Left cardiac atrium (tissue), 4 donors: Measurements from ENCODE around the gene SBF1. TPM values are rescaled to one million over a fixed set of nuclear protein-coding genes. Genes with fewer than 3 reads are reported as not detected.

ENCODE experiments used
- ATAC-seq, 2 donors: fragments of 200-7000 bp; cut with Tn5 transposase; one replicate each; pipeline ENCODE4 v1.9.1; 2020; ENCODE audit warnings: mild to moderate bottlenecking in 2 of 2, moderate library complexity in 2 of 2
- DNase-seq: peaks from one replicate; pipeline ENCODE4 v3.0.0-alpha.2; 2020
- intact Hi-C, 2 donors: fragments of 100-400 bp; cut with DNase I; formaldehyde crosslinking; loops; one replicate each; pipeline versions ENCODE4 v1.14.1 to v1.15.1; 2022 to 2023
- total RNA-seq, 2 donors: library from RNA; stranded (reverse); fragmentation: NEBNext Ultra II Directional; extraction: Animal tissue kit (Norgen Biotek cat#: 25700); gene quantifications; one replicate each; pipeline ENCODE4 v1.2.1, GENCODE V29; 2021
- donor health status: DM: no; HTN: yes; CAD: no.
- donor health status: DM: no; HTN: yes; CAD: no; lungs with severe emphysema.
- donor health status: DM: yes; HTN: yes; CAD: no.
- donor health status: Dilated cardiomyopathy.

The SBF1 gene
- total RNA-seq, 2 donors from 2014 or later, result 44.9 to 54.4 TPM

DNA sequence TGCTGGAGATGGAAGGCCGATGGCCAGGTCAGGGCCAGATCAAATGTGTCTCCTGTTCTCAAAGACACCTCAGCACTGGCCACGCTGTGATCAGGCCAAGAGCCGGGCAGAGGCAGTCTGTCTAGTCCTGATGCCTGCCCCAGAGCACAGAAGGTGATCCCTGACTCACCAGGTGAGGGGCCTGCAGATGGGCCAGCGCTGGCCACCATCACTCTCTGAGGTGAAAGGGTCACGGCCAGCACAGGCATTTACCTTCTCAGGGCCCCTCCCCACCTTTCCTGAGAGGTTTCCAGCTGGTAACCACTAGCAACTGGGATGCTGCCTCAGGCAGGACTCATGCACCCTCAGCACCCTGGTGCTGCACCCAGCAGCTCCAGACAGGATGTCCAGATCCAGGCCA, 2.9 kb downstream of the SBF1 start:
- no peak for ATAC-seq
- intact Hi-C loops, result no loop called here
- DNase-seq, result no peak

GRCh38 chr22:50471197-50471847, 3.5 kb downstream of the SBF1 start:
- DNase-seq, result no peak
- intact Hi-C loops, result no loop called here
- ATAC-seq, result no peak

DNA sequence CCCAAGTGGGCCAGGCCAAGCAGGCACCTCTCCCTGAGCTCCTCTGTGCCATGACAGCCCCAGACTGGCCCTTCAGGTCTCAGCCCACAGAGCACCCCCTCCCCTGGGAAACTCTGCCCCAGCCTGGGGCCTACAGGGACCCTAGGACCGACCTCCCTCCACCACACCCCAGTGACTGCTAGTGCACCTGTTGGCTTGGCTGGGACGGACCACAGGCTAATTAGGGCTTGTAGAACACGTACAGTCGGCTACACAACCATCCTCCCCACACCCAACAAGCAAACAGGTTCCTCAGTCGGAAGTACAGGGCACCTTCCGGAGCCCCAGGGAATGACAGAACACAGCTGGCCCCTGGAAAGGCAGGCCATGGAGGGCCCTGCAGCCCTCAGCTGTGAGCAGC, 4.3 kb downstream of the SBF1 start:
- intact Hi-C loops, result no loop called here
- no peak for DNase-seq
- no peak for ATAC-seq

DNA sequence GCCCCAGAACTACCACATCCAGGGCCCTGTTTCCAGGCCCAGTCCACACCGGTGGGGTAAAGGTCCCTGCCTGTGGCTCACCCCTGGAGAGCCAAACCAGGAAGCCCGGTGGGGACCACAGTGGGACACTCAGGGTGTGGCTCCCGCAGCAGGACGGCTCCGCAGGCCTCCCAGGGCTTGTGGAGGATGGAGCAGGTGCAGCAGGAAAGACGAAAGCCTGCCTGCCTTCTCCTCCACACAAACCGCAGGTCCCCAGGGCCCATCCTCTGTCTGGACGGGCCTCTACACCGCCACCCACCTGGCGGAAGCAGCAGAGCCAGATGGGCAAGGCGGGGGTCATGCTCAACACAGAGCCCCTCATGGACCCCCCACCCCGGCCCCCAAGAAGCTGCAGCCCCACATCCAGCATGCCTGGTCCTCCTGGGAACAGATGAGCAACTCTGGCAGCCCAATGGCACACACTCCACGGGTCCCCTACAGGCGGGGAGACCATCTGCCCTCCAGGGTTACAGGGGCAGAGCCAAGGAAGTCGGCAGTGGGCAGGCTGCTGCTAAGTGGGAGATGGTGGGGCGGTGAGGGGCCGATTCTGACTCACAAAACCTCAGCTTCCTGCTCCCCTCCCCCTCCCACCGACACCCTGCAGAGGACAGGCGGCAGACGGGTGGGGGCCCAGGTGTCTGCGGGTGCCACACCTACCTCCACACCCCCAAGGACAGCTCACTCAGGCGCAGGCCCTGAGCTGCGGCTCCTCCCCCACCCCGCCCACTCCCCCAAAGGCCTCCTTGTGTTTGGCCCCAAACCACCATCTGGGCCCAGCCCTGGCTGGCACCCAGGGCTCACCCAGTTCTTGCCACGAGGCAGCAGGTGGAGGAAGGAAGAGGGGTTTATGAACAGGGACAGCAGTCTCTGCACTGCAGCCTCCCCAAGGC, 5.2 kb downstream of the SBF1 start:
- ATAC-seq, result peak; percentile 43 to 56

GRCh38 chr22:50468626-50469025, 6.2 kb downstream of the SBF1 start:
- ATAC-seq (no peak), DNase-seq (no peak)
- intact Hi-C loops, result no loop called here

More for the DNA sequence above, 5.2 kb downstream of the SBF1 start:
- DNase-seq, result peak; percentile 74
- intact Hi-C loops, result no loop called here

DNA sequence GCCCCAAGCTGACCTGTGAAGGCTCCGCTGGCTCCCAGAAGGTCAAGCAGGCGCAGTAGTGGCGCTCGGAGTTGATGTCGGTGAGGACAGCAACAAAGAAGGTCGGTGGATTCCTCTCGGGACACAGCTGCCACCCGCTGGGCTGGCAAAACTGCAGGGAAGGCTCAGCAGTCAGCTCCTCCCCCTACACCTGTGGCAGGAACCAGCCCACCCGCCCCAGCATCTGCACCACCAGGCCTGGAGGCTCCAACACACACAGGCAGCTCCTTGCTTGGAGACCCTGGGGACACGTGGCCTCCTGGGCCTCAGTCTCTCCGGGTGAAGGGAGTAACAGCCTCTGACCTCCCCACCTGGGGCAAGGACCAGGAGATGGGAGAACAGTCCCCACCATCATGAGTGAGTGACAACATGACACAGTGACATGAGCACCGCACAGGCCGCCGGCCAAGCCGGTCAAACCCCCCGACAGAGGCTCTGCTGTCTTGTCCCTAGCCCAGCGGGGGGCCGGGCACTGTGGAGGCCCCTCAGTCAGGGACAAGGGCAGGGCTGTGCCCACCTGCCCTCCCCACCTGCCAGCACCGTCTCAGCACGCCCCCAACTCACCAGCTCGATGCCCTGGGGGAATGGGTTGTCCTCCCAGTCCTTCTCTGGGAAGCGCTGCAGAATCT, 6.9 kb downstream of the SBF1 start:
- DNase-seq (no peak), ATAC-seq (no peak)
- intact Hi-C loops, result no loop called here

DNA sequence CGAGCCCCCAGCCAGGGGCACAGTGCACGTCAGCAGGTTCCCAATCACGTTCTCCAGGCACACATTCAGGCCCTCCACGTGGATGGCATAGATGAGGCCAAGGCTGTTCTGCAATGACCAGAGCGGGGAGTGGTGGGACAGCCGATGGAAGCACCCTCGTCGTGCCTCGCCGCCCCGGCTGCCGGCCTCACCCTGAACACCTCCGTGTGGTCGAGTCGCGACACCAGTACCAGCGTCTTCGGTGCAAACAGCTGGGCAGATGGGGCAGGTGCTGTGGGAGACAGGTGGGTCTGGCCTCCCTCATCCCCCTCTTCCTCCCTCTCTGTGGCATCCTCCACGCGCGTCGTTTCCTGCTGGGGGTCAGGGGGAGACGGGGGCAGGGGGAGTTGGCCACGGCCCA, 7.5 kb downstream of the SBF1 start:
- no peak for DNase-seq
- intact Hi-C loops, result no loop called here
- ATAC-seq, result no peak

- ATAC-seq (no peak), DNase-seq (no peak)
- intact Hi-C loops, result no loop called here
Observed at GRCh38 chr22:50465066-50465930, 9.5 kb downstream of the SBF1 start.

DNA sequence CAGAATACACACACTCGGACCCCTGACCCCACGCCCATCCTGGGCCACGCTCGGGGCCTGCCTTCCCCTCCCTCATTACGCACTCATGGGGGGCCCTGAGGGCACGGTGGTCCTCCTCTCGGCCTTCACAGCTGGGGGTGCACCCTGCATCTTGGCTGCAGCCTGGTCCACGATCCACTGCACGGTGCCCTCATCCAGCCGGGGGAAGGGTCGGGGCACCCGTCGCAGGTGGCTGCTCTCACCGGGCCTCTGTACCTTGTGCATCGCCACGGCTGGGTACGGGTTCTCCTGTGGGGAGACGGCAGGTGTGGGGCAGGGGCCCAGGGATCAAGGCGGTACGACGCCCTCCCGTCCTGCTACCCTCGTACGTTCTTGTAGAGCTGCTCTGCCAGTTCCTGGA, 10.4 kb downstream of the SBF1 start:
- DNase-seq, result no peak
- intact Hi-C loops, result no loop called here
- no peak for ATAC-seq

GRCh38 chr22:50463188-50463900, 11.5 kb downstream of the SBF1 start:
- ATAC-seq (no peak), DNase-seq (no peak)
- intact Hi-C loops, result no loop called here

- ATAC-seq, result no peak
- intact Hi-C loops, result no loop called here
- no peak for DNase-seq
Observed at GRCh38 chr22:50461979-50462540, 12.8 kb downstream of the SBF1 start.

DNA sequence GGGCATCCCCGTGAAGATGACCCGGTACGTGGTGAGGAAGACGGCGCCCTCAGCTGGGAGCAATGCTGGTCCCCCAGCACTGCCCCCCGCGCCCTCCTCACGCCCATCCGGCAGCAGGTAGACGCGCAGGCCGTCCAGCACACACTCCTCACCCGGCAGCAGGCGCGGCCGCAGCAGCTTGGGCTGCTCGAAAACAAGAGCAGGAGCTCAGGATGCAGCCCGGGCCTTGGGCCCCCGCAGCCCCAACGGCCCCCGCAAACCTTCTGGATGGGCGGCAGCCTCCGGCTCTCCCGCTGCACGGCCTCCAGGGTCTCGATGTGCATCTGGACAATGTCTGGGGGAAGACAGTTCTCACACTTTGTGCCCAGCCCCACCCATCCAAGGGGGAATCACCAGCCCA, 13.3 kb downstream of the SBF1 start:
- ATAC-seq (no peak), DNase-seq (no peak)
- intact Hi-C loops, result no loop called here

- DNase-seq (no peak), ATAC-seq (no peak)
- intact Hi-C loops, result no loop called here
Observed at GRCh38 chr22:50460938-50461337, 13.9 kb downstream of the SBF1 start.

DNA sequence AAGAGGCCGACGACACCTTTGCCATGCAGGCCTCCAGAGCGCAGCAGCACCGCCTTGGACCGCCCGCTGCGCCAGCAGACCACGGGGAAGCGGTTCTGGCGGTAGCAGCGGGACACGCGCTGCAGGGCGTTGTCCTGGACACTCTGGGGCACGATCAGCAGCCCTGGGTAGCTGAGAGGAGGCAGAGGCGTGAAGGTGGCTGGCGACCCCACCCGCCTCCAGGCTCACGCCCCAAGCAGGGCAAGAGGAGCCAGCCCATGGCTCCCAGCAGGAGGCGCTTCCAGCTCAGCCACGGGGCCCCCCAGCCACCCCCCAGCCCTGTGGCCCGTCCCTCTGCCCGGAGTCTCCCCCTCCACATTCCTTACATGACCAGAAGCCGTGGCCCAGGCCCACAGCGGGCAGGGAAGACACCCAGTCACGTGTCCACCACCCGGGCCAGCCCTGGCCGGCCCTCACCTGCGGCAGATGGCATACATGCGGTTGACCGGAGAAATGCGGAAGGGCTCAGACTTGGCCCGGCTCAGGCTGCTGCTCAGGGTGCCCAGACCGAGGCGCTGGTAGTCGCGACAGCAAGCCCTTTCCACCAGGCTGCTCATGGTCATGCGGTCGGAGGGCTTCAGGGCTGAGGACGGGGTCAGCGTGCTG, 15.2 kb downstream of the SBF1 start:
- intact Hi-C loops, result no loop called here
- DNase-seq (no peak), ATAC-seq (no peak)

- intact Hi-C loops, result no loop called here
- DNase-seq, result no peak
- ATAC-seq, result no peak
Observed at GRCh38 chr22:50459016-50459415, 15.8 kb downstream of the SBF1 start.

- intact Hi-C loops, result no loop called here
- no peak for DNase-seq
- ATAC-seq, result no peak
Observed at GRCh38 chr22:50456466-50457234, 18.2 kb downstream of the SBF1 start.

DNA sequence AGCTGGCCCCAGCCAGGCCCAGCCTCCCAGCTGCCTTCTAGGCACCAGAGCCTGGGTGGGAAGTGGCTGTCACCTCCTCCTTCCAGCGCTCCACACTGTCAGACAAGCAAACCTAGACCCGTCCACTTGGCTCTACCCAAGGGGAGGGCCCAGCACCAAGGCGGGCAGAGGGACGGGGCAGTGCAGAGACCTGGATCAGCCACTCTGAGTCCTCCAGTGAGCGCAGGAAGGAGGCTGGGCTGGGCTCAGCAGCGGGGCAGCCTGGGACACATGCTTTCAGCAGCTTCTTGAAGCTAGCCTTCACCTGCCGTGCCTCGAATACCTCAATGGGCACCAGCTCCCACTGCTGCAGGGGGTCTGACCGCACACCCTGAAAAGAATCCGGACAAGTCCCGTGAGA, 18.8 kb downstream of the SBF1 start:
- DNase-seq (no peak), ATAC-seq (no peak)
- intact Hi-C loops, result no loop called here
